ENCODE measurements around the gene ADRA2A.

GRCh38 chr10:111082102-111082975, 5.5 kb downstream of the ADRA2A start:
- no peak for TF ChIP-seq YY1 (IDR thresholded peaks at IDR 0.05; ENCODE audit: insufficient read depth, insufficient read length)
- TF ChIP-seq ZNF274 (IDR thresholded peaks at IDR 0.05; ENCODE audit: low read depth, low read length): no peak
- TF ChIP-seq SUZ12 (IDR thresholded peaks at IDR 0.05; ENCODE audit: extremely low read depth, insufficient read depth, insufficient read length): no peak

Data from NT2/D1 (cell line).